DMS153 treated with DMSO at 0.1 percent for 48 hours (cell line): ENCODE results near the gene UNC13C.

Experiments used
- DNase-seq: peaks from one replicate; lab custom pipeline; 2025; ENCODE audit not compliant: unreplicated experiment; lab: John Stamatoyannopoulos, UW

Gene UNC13C

GRCh38 chr15:54289590-54290136 lies 311.4 kb downstream of the UNC13C start:
- no peak for DNase-seq

GRCh38 chr15:54298396-54298795 lies 320.2 kb downstream of the UNC13C start:
- DNase-seq, result no peak

GRCh38 chr15:54304321-54304720 lies 326.1 kb downstream of the UNC13C start:
- no peak for DNase-seq

GRCh38 chr15:54305138-54305537 lies 326.9 kb downstream of the UNC13C start:
- DNase-seq, result no peak

GRCh38 chr15:54307252-54307902 lies 329.1 kb downstream of the UNC13C start:
- no peak for DNase-seq

GRCh38 chr15:54307926-54308325 lies 329.7 kb downstream of the UNC13C start:
- DNase-seq, result no peak

- no peak for DNase-seq
These were observed 334.3 kb downstream of the UNC13C start for GRCh38 chr15:54312528-54312927.

GRCh38 chr15:54321426-54321825 lies 343.2 kb downstream of the UNC13C start:
- no peak for DNase-seq

- no peak for DNase-seq
These were observed 344.1 kb downstream of the UNC13C start for GRCh38 chr15:54322341-54322740.

GRCh38 chr15:54345301-54345700 lies 367.1 kb downstream of the UNC13C start:
- no peak for DNase-seq

- DNase-seq, result no peak
These were observed 367.6 kb downstream of the UNC13C start for GRCh38 chr15:54345827-54346226.

GRCh38 chr15:54347082-54347827 lies 369.0 kb downstream of the UNC13C start:
- no peak for DNase-seq

- DNase-seq, result no peak
These were observed 375.5 kb downstream of the UNC13C start for GRCh38 chr15:54353726-54354125.

GRCh38 chr15:54354341-54354740 lies 376.1 kb downstream of the UNC13C start:
- DNase-seq, result no peak

GRCh38 chr15:54364961-54365360 lies 386.7 kb downstream of the UNC13C start:
- no peak for DNase-seq

GRCh38 chr15:54373332-54373731 lies 395.1 kb downstream of the UNC13C start:
- no peak for DNase-seq

- no peak for DNase-seq
These were observed 396.1 kb downstream of the UNC13C start for GRCh38 chr15:54374184-54374952.

- DNase-seq, result no peak
These were observed 409.6 kb downstream of the UNC13C start for GRCh38 chr15:54387799-54388198.

GRCh38 chr15:54388746-54389145 lies 410.5 kb downstream of the UNC13C start:
- DNase-seq, result no peak

GRCh38 chr15:54410481-54410880 lies 432.2 kb downstream of the UNC13C start:
- DNase-seq, result no peak

GRCh38 chr15:54424171-54424570 lies 445.9 kb downstream of the UNC13C start:
- DNase-seq, result no peak

- no peak for DNase-seq
These were observed 450.4 kb downstream of the UNC13C start for GRCh38 chr15:54428596-54428995.
